ENCODE data around the gene AK1. TPM values are rescaled to one million over a fixed set of nuclear protein-coding genes. Genes with fewer than 3 reads are reported as not detected.
A peak's percentile ranks its signal among the peaks of the same experiment; 100 is the strongest.

The AK1 gene
- total RNA-seq, 1 experiment from 2014 or later = 31.6 TPM

GRCh38 chr9:127884976-127885490, 7.6 kb upstream of the AK1 start:
- Mint-ChIP-seq H3K27me3 (ENCODE audit: low read depth) (no peaks in the 10 kb centered on the region; the same call in none of the 2 replicates), H3K4me3 (no peak overlapping the region), H3K36me3 (ENCODE audit: insufficient read depth in 1 of 3, low read depth in 3 of 3) (peaks cover 4 to 28% (median 28%) of the 10 kb centered on the region in 3 experiments; a peak in 5 of 7 replicates), H3K4me1 (peaks cover 6 to 20% of the 10 kb centered on the region in 2 experiments; a peak in 3 of 4 replicates), H3K27ac (peak overlapping the region in 1 of 3 experiments; percentile 76; a peak in 1 of 7 replicates), H3K9me3 (no peaks in the 10 kb centered on the region)
- H4K8ac ChIP-seq (replicated peaks; ENCODE audit: insufficient read length, low read depth, low read length) = no peak overlapping the region
- H3K9me3 ChIP-seq (ENCODE audit: control insufficient read depth, low read depth, low read length) = no peaks in the 10 kb centered on the region
- no peak overlapping the region for H3T11ph ChIP-seq (ENCODE audit: low read length)
- H2BK120ac ChIP-seq (ENCODE audit: low read depth, low read length, poor library complexity, severe bottlenecking) = no peak overlapping the region
- no peaks in the 10 kb centered on the region for H3K79me2 ChIP-seq (ENCODE audit: insufficient read depth, low read length)
- no peak overlapping the region for H3K4me2 ChIP-seq (ENCODE audit: insufficient read depth, insufficient read length, low read length)
- H3K23me2 ChIP-seq (ENCODE audit: insufficient read length, low read depth, low read length, poor library complexity, severe bottlenecking) = no peaks in the 10 kb centered on the region
- H2BK20ac ChIP-seq (ENCODE audit: low read depth, low read length, poor library complexity, severe bottlenecking) = no peak overlapping the region
- H3K9ac ChIP-seq (ENCODE audit: extremely low read depth, insufficient read length, low read length) = no peak overlapping the region
- no peaks in the 10 kb centered on the region for H4K20me1 ChIP-seq (ENCODE audit: control insufficient read depth, insufficient read depth, insufficient read length)
- H4K5ac ChIP-seq (ENCODE audit: insufficient read length, low read depth, low read length) = no peak overlapping the region
- H2BK15ac ChIP-seq (ENCODE audit: low read depth, low read length) = no peak overlapping the region
- H3K27ac ChIP-seq (ENCODE audit: insufficient read length, low read depth, low read length) = no peak overlapping the region
- no peak overlapping the region for H2BK12ac ChIP-seq (ENCODE audit: insufficient read length, low read depth, low read length)
- no peaks in the 10 kb centered on the region for H3K79me1 ChIP-seq (ENCODE audit: insufficient read depth, low read depth, low read length, poor library complexity, severe bottlenecking)
- WGBS (ENCODE audit: extremely low coverage, insufficient read length, low lambda C conversion rate) = no CpG with 5 or more reads among the region's 15 CpGs
- H3K27me3 ChIP-seq (ENCODE audit: insufficient read depth, low read length) = no peaks in the 10 kb centered on the region
- no peak overlapping the region for H2AFZ ChIP-seq (ENCODE audit: low read length)
- no peak overlapping the region for H4K91ac ChIP-seq (ENCODE audit: insufficient read length, low read depth, low read length)
- DNase-seq = no peak
- no peak overlapping the region for H3K18ac ChIP-seq (ENCODE audit: insufficient read length, low read depth, low read length)
- H3K4ac ChIP-seq (ENCODE audit: low read depth, low read length) = no peak overlapping the region
- no peak overlapping the region for H3K56ac ChIP-seq (ENCODE audit: insufficient read length, low read depth, low read length)
- no peak overlapping the region for H2AK5ac ChIP-seq (ENCODE audit: insufficient read length, low read length)
- no peak overlapping the region for H3K14ac ChIP-seq (ENCODE audit: insufficient read depth, low read length)
- H2BK5ac ChIP-seq (ENCODE audit: insufficient read length, low read length) = no peak overlapping the region
- no peak overlapping the region for H3K23ac ChIP-seq (ENCODE audit: insufficient read length, low read depth, low read length)
- no peak for TF ChIP-seq CTCF (conservative IDR thresholded peaks at IDR 0.05)
- no peaks in the 10 kb centered on the region for H3K4me1 ChIP-seq (ENCODE audit: insufficient read depth, low read length)

Data from H9 (cell line).